Stimulated activated CD8-positive, alpha-beta memory T cell treated with anti-CD3 and anti-CD28 coated beads, Interleukin-15, amount 100 ng/mL, for 48 hours (primary cell): Measurements from ENCODE around the gene TH.

Experiments
- DNase-seq, 2 donors: peaks; one replicate each; pipeline ENCODE4 v3.0.0-alpha.2; 2020; ENCODE audit warnings: low read depth in 2 of 2

Gene TH

GRCh38 chr11:2171591-2172003, at the start of gene TH:
TH (minus strand) TSS chr11:2171815; CDS start chr11:2171786, 29 bp downstream.
- no peak for DNase-seq

GRCh38 chr11:2221024-2221423, 49.4 kb upstream of the TH start:
- no peak for DNase-seq

GRCh38 chr11:2220173-2220771, 48.7 kb upstream of the TH start:
- no peak for DNase-seq

- DNase-seq: no peak
These were observed 47.9 kb upstream of the TH start for GRCh38 chr11:2219318-2220017.

GRCh38 chr11:2218031-2218633, 46.5 kb upstream of the TH start:
- no peak for DNase-seq

- DNase-seq: no peak
These were observed 45.8 kb upstream of the TH start for GRCh38 chr11:2217211-2218030.

GRCh38 chr11:2216400-2217064, 44.9 kb upstream of the TH start:
- no peak for DNase-seq

GRCh38 chr11:2215561-2216399, 44.2 kb upstream of the TH start:
- DNase-seq: no peak

- DNase-seq: no peak
These were observed 43.6 kb upstream of the TH start for GRCh38 chr11:2215230-2215560.

- DNase-seq: no peak
These were observed 43.1 kb upstream of the TH start for GRCh38 chr11:2214527-2215229.

GRCh38 chr11:2213890-2214526, 42.4 kb upstream of the TH start:
- no peak for DNase-seq

GRCh38 chr11:2213384-2213842, 41.8 kb upstream of the TH start:
- DNase-seq: peak; percentile 9 to 33

GRCh38 chr11:2212411-2213251, 41.0 kb upstream of the TH start:
- no peak for DNase-seq

GRCh38 chr11:2211113-2211971, 39.7 kb upstream of the TH start:
- no peak for DNase-seq

GRCh38 chr11:2210366-2211112, 38.9 kb upstream of the TH start:
- DNase-seq: no peak

GRCh38 chr11:2209900-2210321, 38.3 kb upstream of the TH start:
- no peak for DNase-seq

GRCh38 chr11:2209370-2209801, 37.8 kb upstream of the TH start:
- no peak for DNase-seq
